K562 (cell line): ENCODE results near the gene GABRD. TPM values are rescaled to one million over a fixed set of nuclear protein-coding genes. Genes with fewer than 3 reads are reported as not detected.

Source experiments
- ATAC-seq: fragments of 200-7000 bp; cut with Tn5 transposase; 3 replicates; pipeline ENCODE4 v1.9.1; 2020; ENCODE audit warnings: moderate library complexity
- BruUV-seq: library from RNA; stranded (reverse); fragments of 400-500 nt; replicated peaks from 2 replicates; lab custom pipeline; 2021; lab: Mats Ljungman, UMichigan
- CTCF ChIA-PET: fragments of 300-600 bp; formaldehyde crosslinking; extraction: SDS; loops from one replicate; lab custom pipeline; 2021; ENCODE audit warnings: low intra/inter-chr PET ratio; lab: Yijun Ruan, JAX
- POLR2A ChIA-PET: fragments of 300-600, 350-650 bp; sonication (Branson Sonifier 250); formaldehyde crosslinking; extraction: SDS; loops from one replicate; lab custom pipeline; 2021; ENCODE audit warnings: antibody characterized with exemption, inconsistent platforms; lab: Yijun Ruan, JAX
- DNase-seq, 4 experiments: peaks; one replicate each; pipeline versions ENCODE4 v3.0.0 to v3.0.0-alpha.2; 2011 to 2018; ENCODE audit warnings: low spot score in 3 of 4, mixed read lengths in 3 of 4; ENCODE audit errors: extremely low read depth in 1 of 4
- FAIRE-seq: peaks from 2 replicates; lab custom pipeline; 2011; peaks lifted over from hg19 to GRCh38; lab: Jason Lieb, UNC
- H2AFZ ChIP-seq: 2 replicates; pipeline ENCODE4 v1.6.0; 2011; ENCODE audit warnings: low read depth, low read length, control low read depth, inconsistent platforms
- H3K27ac ChIP-seq: fragments of 200-600 bp; 3 replicates; pipeline ENCODE4 v1.8.0; 2011; ENCODE audit warnings: low read depth, mild to moderate bottlenecking, control low read depth, inconsistent platforms, low read length, moderate library complexity, mixed read lengths; ENCODE audit errors: extremely low read depth
- H3K27me3 ChIP-seq, 2 experiments: fragments of 300-600 bp in 1 of 2; 2 replicates in 1 of 2; 3 replicates in 1 of 2; pipeline versions ENCODE4 v1.6.0 to v1.8.0; 2011; ENCODE audit warnings: inconsistent platforms in 2 of 2, low read length in 2 of 2, mild to moderate bottlenecking in 1 of 2, mixed read lengths in 1 of 2, moderate library complexity in 1 of 2; ENCODE audit not compliant: control insufficient read depth in 2 of 2, insufficient read depth in 2 of 2
- H3K36me3 ChIP-seq: fragments of 300-600 bp; 3 replicates; pipeline ENCODE4 v1.8.0; 2011; ENCODE audit warnings: mild to moderate bottlenecking, low read length, inconsistent platforms; ENCODE audit not compliant: control insufficient read depth, insufficient read depth
- H3K4me1 ChIP-seq, 2 experiments: fragments of 200-600 bp in 1 of 2; replicated peaks in 1 of 2; 2 replicates in 1 of 2; 3 replicates in 1 of 2; pipeline versions ENCODE4 v1.5.1 to v1.8.0; 2011; ENCODE audit warnings: inconsistent platforms in 2 of 2, low read length in 2 of 2, mild to moderate bottlenecking in 1 of 2, mixed read lengths in 1 of 2, moderate library complexity in 1 of 2; ENCODE audit not compliant: control insufficient read depth in 2 of 2, insufficient read depth in 2 of 2
- H3K4me2 ChIP-seq: 2 replicates; pipeline ENCODE4 v1.6.1; 2011; ENCODE audit warnings: low read length, control low read depth, inconsistent platforms, mixed read lengths; ENCODE audit not compliant: insufficient read depth
- H3K4me3 ChIP-seq: fragments of 200-600 bp; sonication (generic), shearing (Covaris generic); 2 replicates; pipeline ENCODE4 v1.5.1; 2016; ENCODE audit warnings: control low read depth, inconsistent platforms
- H3K79me2 ChIP-seq: fragments of 200-600 bp; 3 replicates; pipeline ENCODE4 v1.8.0; 2011; ENCODE audit warnings: low read length, inconsistent platforms; ENCODE audit not compliant: control insufficient read depth, insufficient read depth
- H3K9ac ChIP-seq, 2 experiments: 2 replicates each; pipeline versions ENCODE4 v1.6.0 to v1.6.1; 2011; ENCODE audit warnings: low read depth in 2 of 2, low read length in 2 of 2, control low read depth in 1 of 2, inconsistent platforms in 1 of 2, mild to moderate bottlenecking in 1 of 2, mixed read lengths in 1 of 2; ENCODE audit not compliant: insufficient read depth in 1 of 2
- H3K9me1 ChIP-seq: one replicate; pipeline ENCODE4 v1.6.0; 2011; ENCODE audit warnings: inconsistent platforms, mild to moderate bottlenecking, low read length, moderate library complexity; ENCODE audit not compliant: control insufficient read depth, insufficient read depth
- H3K9me3 ChIP-seq: replicated peaks from 2 replicates; pipeline ENCODE4 v1.5.1; 2011; ENCODE audit warnings: low read depth, low read length, inconsistent platforms; ENCODE audit not compliant: control insufficient read depth, insufficient read depth
- H4K20me1 ChIP-seq: replicated peaks from 2 replicates; pipeline ENCODE4 v1.6.1; 2011; ENCODE audit warnings: low read length, inconsistent platforms, mixed read lengths; ENCODE audit not compliant: control insufficient read depth, insufficient read depth
- E2F1 ChIP-seq: sonication (generic); formaldehyde crosslinking; IDR thresholded peaks from 2 replicates; pipeline ENCODE4 v1.8.1; 2023; ENCODE audit warnings: mild to moderate bottlenecking, missing genetic modification reagents, moderate library complexity
- EWSR1 ChIP-seq: fragments of 450-650 bp; IDR thresholded peaks from 2 replicates; pipeline ENCODE4 v1.6.1; 2018; ENCODE audit warnings: borderline replicate concordance, mild to moderate bottlenecking, low read depth, moderate library complexity; ENCODE audit not compliant: partially characterized antibody
- GTF2F1 ChIP-seq: IDR thresholded peaks from 2 replicates; pipeline ENCODE4 v1.6.1; 2011; ENCODE audit warnings: low read depth, low read length, improper control_type of control experiment
- HCFC1 ChIP-seq: IDR thresholded peaks from 2 replicates; pipeline ENCODE4 v1.6.1; 2012; ENCODE audit warnings: low read depth, low read length, improper control_type of control experiment
- HMG20B ChIP-seq: fragments of 250-450 bp; sonication (Bioruptor Pico); IDR thresholded peaks from 2 replicates; pipeline ENCODE4 v1.5.0; 2021; ENCODE audit warnings: mild to moderate bottlenecking
- RFX5 ChIP-seq: IDR thresholded peaks from 2 replicates; pipeline ENCODE4 v1.6.1; 2011; ENCODE audit warnings: low read depth, mild to moderate bottlenecking, improper control_type of control experiment, low read length
- TOE1 ChIP-seq, 2 experiments: fragments of 450-650 bp in 1 of 2; sonication (generic) in 1 of 2; formaldehyde crosslinking in 1 of 2; IDR thresholded peaks; 2 replicates each; pipeline versions ENCODE4 v1.7.1 to v1.8.0; 2016 to 2022; ENCODE audit warnings: borderline replicate concordance in 2 of 2, mild to moderate bottlenecking in 2 of 2, antibody characterized with exemption in 1 of 2, inconsistent platforms in 1 of 2, low read depth in 1 of 2, missing genetic modification reagents in 1 of 2, moderate library complexity in 1 of 2
- ZBTB49 ChIP-seq: sonication (generic); formaldehyde crosslinking; IDR thresholded peaks from 2 replicates; pipeline ENCODE4 v1.8.0; 2022; ENCODE audit warnings: missing genetic modification reagents, mild to moderate bottlenecking, borderline replicate concordance
- ZC3H8 ChIP-seq: fragments of 450-650 bp; IDR thresholded peaks from 2 replicates; pipeline ENCODE4 v1.6.1; 2017
- ZNF224 ChIP-seq: sonication (generic); formaldehyde crosslinking; IDR thresholded peaks from 2 replicates; pipeline ENCODE4 v1.8.0; 2022; ENCODE audit warnings: mild to moderate bottlenecking, missing genetic modification reagents
- ZNF445 ChIP-seq: fragments of 250-450 bp; sonication (Bioruptor Pico); IDR thresholded peaks from 2 replicates; pipeline ENCODE4 v1.4.0; 2020; ENCODE audit warnings: low read depth, mild to moderate bottlenecking, moderate library complexity
- WGBS: fragments of 100-300 bp; shearing (Covaris generic); methylation state at CpG from one replicate; pipeline ENCODE4 v1.1.6; 2016; ENCODE audit warnings: low coverage, mixed read lengths; ENCODE audit not compliant: insufficient coverage; ENCODE audit errors: missing lambda C conversion rate; 5-methylcytosine and 5-hydroxymethylcytosine counted together
- in situ Hi-C: fragments of 300-500 bp; cut with MboI; formaldehyde crosslinking; loops from 4 replicates; pipeline ENCODE4 v1.15.0; 2018; ENCODE audit warnings: inconsistent platforms, mixed read lengths
- intact Hi-C: fragments of 100-400 bp; cut with micrococcal nuclease; formaldehyde crosslinking; loops from 2 replicates; pipeline ENCODE4 v1.14.2; 2022
- polyA plus RNA-seq, 8 experiments: library from polyadenylated mRNA; depleted of rRNA in 4 of 8; stranded (reverse) in 5 of 8; unstranded in 3 of 8; fragments of >200 nt; fragmentation: Nextera tagmentation in 2 of 8; fragmentation: Illumina TruSeq in 1 of 8; extraction: Ambion mirVana in 2 of 8; extraction: Trizol in 1 of 8; gene quantifications; 2 replicates each; pipeline versions ENCODE4 v1.2.1 to v1.2.3, GENCODE V29; 2011 to 2014; ENCODE audit warnings: inconsistent platforms in 1 of 8, missing spikeins in 1 of 8
- total RNA-seq, 7 experiments: library from RNA; depleted of rRNA in 6 of 7; stranded (reverse); fragments of >200 nt in 6 of 7; fragmentation: Illumina TruSeq in 2 of 7; extraction: Trizol in 2 of 7; gene quantifications; 2 replicates each; pipeline versions ENCODE4 v1.2.1 to v1.2.3, GENCODE V29; 2011 to 2021; ENCODE audit warnings: low replicate concordance in 1 of 7
- TF ChIP-seq, protein P1 (sequence below): fragments of 250-450 bp; sonication (Bioruptor Pico); IDR thresholded peaks from 2 replicates; pipeline ENCODE4 v1.4.0; 2020
- TF ChIP-seq, protein P2 (sequence below): fragments of 450-650 bp; formaldehyde crosslinking; IDR thresholded peaks from 2 replicates; pipeline ENCODE4 v1.4.0; 2020; ENCODE audit warnings: mild to moderate bottlenecking, moderate library complexity

Gene GABRD
- total and polyA plus RNA-seq, 9 of the 15 experiments (the other 6 are each of a cell fraction or from before 2014, with no cell fraction given), result 0.07 TPM; not detected in 8

- peaks cover 6% of the 10 kb centered on the region; the same call in 1 of the 2 replicates for H3K9me3 ChIP-seq
- intact Hi-C loops, result no loop called here
- no peak for ATAC-seq
- peaks cover 0 to 11% of the 10 kb centered on the region in 2 experiments; a peak in 1 of 5 replicates for H3K4me1 ChIP-seq
- H3K27me3 ChIP-seq, result peaks cover 44 to 81% of the 10 kb centered on the region in 2 experiments
- H3K79me2 ChIP-seq, result no peaks in the 10 kb centered on the region
- TF ChIP-seq ZNF445 (CRISPR knock-in tag), result no peak
- no peak for TF ChIP-seq ZBTB49 (CRISPR knock-in tag)
- TF ChIP-seq EWSR1, result no peak
- TF ChIP-seq RFX5, result no peak
- TF ChIP-seq, protein P1, sequence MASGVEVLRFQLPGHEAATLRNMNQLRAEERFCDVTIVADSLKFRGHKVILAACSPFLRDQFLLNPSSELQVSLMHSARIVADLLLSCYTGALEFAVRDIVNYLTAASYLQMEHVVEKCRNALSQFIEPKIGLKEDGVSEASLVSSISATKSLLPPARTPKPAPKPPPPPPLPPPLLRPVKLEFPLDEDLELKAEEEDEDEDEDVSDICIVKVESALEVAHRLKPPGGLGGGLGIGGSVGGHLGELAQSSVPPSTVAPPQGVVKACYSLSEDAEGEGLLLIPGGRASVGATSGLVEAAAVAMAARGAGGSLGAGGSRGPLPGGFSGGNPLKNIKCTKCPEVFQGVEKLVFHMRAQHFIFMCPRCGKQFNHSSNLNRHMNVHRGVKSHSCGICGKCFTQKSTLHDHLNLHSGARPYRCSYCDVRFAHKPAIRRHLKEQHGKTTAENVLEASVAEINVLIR (CRISPR knock-in tag), result no peak
- no peak for TF ChIP-seq E2F1
- TF ChIP-seq GTF2F1, result no peak
- no peak for TF ChIP-seq ZC3H8
- TF ChIP-seq TOE1 (IDR thresholded peaks at IDR 0.05; ENCODE audit: borderline replicate concordance), result no peak
- TF ChIP-seq TOE1 (CRISPR knock-in tag; IDR thresholded peaks at IDR 0.05; ENCODE audit: borderline replicate concordance, low read depth), result no peak
- no peak for TF ChIP-seq HMG20B (CRISPR knock-in tag)
- no peak for TF ChIP-seq HCFC1
- TF ChIP-seq, protein P2, sequence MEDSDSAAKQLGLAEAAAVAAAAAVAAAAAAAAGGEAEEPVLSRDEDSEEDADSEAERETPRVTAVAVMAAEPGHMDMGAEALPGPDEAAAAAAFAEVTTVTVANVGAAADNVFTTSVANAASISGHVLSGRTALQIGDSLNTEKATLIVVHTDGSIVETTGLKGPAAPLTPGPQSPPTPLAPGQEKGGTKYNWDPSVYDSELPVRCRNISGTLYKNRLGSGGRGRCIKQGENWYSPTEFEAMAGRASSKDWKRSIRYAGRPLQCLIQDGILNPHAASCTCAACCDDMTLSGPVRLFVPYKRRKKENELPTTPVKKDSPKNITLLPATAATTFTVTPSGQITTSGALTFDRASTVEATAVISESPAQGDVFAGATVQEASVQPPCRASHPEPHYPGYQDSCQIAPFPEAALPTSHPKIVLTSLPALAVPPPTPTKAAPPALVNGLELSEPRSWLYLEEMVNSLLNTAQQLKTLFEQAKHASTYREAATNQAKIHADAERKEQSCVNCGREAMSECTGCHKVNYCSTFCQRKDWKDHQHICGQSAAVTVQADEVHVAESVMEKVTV (CRISPR knock-in tag), result no peak
- TF ChIP-seq ZNF224, result no peak
- WGBS, result 28% methylated on average over 16 of the region's 16 CpGs
- ChIA-PET POLR2A (interaction anchor here (0.7 kb wide), 1 partner anchor 1085 kb away, joined by 3 read pairs; no protein-coding TSS in a partner anchor), CTCF (no interaction called here)
- no TSS peak for BruUV-seq
- FAIRE-seq, result no peak
- no peak overlapping the region for H3K9ac ChIP-seq
- no peaks in the 10 kb centered on the region for H3K36me3 ChIP-seq
- no peak overlapping the region for H3K4me2 ChIP-seq
- no peak overlapping the region for H3K27ac ChIP-seq
- DNase-seq, result no peak
- H3K4me3 ChIP-seq, result no peak overlapping the region
- H2AFZ ChIP-seq, result no peak overlapping the region
- in situ Hi-C loops, result no loop called here
- no peaks in the 10 kb centered on the region for H3K9me1 ChIP-seq
- no peaks in the 10 kb centered on the region; the same call in none of the 2 replicates for H4K20me1 ChIP-seq
Observed at GRCh38 chr1:2080140-2080539, 61.0 kb downstream of the GABRD start.
